ENCODE measurements around the gene BTN2A1. TPM values are rescaled to one million over a fixed set of nuclear protein-coding genes. Genes with fewer than 3 reads are reported as not detected.

The BTN2A1 gene
- total and polyA plus RNA-seq, 9 of the 15 experiments (the other 6 are each of a cell fraction or from before 2014, with no cell fraction given), result 6.7 to 22.1 (median 16.4) TPM

- TF ChIP-seq STAT6 (CRISPR knock-in tag; IDR thresholded peaks at IDR 0.05) (no peak), HLTF (IDR thresholded peaks at IDR 0.05) (peak; percentile 89), ZNF134 (CRISPR knock-in tag; conservative IDR thresholded peaks at IDR 0.05) (no peak), ERF (CRISPR knock-in tag; IDR thresholded peaks at IDR 0.05) (0 out of 2 replicates have a peak, but pooled peaks have one; percentile 63), ZHX1 (conservative IDR thresholded peaks at IDR 0.05; ENCODE audit: low read length) (no peak), ETV6 (IDR thresholded peaks at IDR 0.05; ENCODE audit: borderline replicate concordance in 1 of 2, low read depth in 2 of 2, low read length in 1 of 2) (no peak), ETV6 (CRISPR knock-in tag; IDR thresholded peaks at IDR 0.05; ENCODE audit: borderline replicate concordance) (no peak), THAP12 (CRISPR knock-in tag; IDR thresholded peaks at IDR 0.05) (no peak), FOXP4 (CRISPR knock-in tag; IDR thresholded peaks at IDR 0.05; ENCODE audit: borderline replicate concordance) (no peak)
- TF ChIP-seq, protein P1, sequence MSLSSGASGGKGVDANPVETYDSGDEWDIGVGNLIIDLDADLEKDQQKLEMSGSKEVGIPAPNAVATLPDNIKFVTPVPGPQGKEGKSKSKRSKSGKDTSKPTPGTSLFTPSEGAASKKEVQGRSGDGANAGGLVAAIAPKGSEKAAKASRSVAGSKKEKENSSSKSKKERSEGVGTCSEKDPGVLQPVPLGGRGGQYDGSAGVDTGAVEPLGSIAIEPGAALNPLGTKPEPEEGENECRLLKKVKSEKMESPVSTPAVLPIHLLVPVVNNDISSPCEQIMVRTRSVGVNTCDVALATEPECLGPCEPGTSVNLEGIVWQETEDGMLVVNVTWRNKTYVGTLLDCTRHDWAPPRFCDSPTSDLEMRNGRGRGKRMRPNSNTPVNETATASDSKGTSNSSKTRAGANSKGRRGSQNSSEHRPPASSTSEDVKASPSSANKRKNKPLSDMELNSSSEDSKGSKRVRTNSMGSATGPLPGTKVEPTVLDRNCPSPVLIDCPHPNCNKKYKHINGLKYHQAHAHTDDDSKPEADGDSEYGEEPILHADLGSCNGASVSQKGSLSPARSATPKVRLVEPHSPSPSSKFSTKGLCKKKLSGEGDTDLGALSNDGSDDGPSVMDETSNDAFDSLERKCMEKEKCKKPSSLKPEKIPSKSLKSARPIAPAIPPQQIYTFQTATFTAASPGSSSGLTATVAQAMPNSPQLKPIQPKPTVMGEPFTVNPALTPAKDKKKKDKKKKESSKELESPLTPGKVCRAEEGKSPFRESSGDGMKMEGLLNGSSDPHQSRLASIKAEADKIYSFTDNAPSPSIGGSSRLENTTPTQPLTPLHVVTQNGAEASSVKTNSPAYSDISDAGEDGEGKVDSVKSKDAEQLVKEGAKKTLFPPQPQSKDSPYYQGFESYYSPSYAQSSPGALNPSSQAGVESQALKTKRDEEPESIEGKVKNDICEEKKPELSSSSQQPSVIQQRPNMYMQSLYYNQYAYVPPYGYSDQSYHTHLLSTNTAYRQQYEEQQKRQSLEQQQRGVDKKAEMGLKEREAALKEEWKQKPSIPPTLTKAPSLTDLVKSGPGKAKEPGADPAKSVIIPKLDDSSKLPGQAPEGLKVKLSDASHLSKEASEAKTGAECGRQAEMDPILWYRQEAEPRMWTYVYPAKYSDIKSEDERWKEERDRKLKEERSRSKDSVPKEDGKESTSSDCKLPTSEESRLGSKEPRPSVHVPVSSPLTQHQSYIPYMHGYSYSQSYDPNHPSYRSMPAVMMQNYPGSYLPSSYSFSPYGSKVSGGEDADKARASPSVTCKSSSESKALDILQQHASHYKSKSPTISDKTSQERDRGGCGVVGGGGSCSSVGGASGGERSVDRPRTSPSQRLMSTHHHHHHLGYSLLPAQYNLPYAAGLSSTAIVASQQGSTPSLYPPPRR (CRISPR knock-in tag; IDR thresholded peaks at IDR 0.05; ENCODE audit: borderline replicate concordance), result no peak
Measured at GRCh38 chr6:26421259-26422144, 36.3 kb upstream of the BTN2A1 start (continued).
